ENCODE measurements around the gene BACH2. TPM values are rescaled to one million over a fixed set of nuclear protein-coding genes. Genes with fewer than 3 reads are reported as not detected.

The BACH2 gene
- total RNA-seq, 1 donor from 2014 or later = 7.7 TPM

GRCh38 chr6:90203672-90204071 is 93.0 kb downstream of the BACH2 start:
- no peak for DNase-seq (ENCODE audit: low spot score in 2 of 2)
- Histone ChIP-seq H3K27me3 (no peaks in the 10 kb centered on the region), H3K9me3 (no peaks in the 10 kb centered on the region), H3K27ac (no peak overlapping the region), H3K4me3 (no peak overlapping the region), H3K4me1 (no peaks in the 10 kb centered on the region), H3K36me3 (no peaks in the 10 kb centered on the region)
- intact Hi-C loops (cut with DNase I) = no loop called here
- TF ChIP-seq CTCF (IDR thresholded peaks at IDR 0.05) = no peak

- TF ChIP-seq CTCF (IDR thresholded peaks at IDR 0.05) = no peak
- intact Hi-C loops (cut with DNase I) = no loop called here
- Histone ChIP-seq H3K27me3 (no peaks in the 10 kb centered on the region), H3K27ac (no peak overlapping the region), H3K4me1 (no peaks in the 10 kb centered on the region), H3K36me3 (no peaks in the 10 kb centered on the region), H3K4me3 (no peak overlapping the region), H3K9me3 (no peaks in the 10 kb centered on the region)
- no peak for DNase-seq (ENCODE audit: low spot score in 2 of 2)
Observed at GRCh38 chr6:90202156-90202555, 94.5 kb downstream of the BACH2 start.

- H3K4me1 ChIP-seq = no peaks in the 10 kb centered on the region
- H3K27me3 ChIP-seq = no peaks in the 10 kb centered on the region
- H3K9me3 ChIP-seq = no peaks in the 10 kb centered on the region
- TF ChIP-seq CTCF (IDR thresholded peaks at IDR 0.05) = no peak
- intact Hi-C loops (cut with DNase I) = no loop called here
- no peak for DNase-seq (ENCODE audit: low spot score in 2 of 2)
- H3K27ac ChIP-seq = no peak overlapping the region
- no peak overlapping the region for H3K4me3 ChIP-seq
- H3K36me3 ChIP-seq = no peaks in the 10 kb centered on the region
Observed at GRCh38 chr6:90199900-90200299, 96.7 kb downstream of the BACH2 start.

GRCh38 chr6:90198758-90199425 is 97.8 kb downstream of the BACH2 start:
- no peak overlapping the region for H3K27ac ChIP-seq
- H3K27me3 ChIP-seq = no peaks in the 10 kb centered on the region
- no peak for DNase-seq (ENCODE audit: low spot score in 2 of 2)
- no peaks in the 10 kb centered on the region for H3K9me3 ChIP-seq
- peaks cover 0 to 8% of the 10 kb centered on the region in 2 donors for H3K4me1 ChIP-seq
- H3K36me3 ChIP-seq = no peaks in the 10 kb centered on the region
- no peak for TF ChIP-seq CTCF (IDR thresholded peaks at IDR 0.05)
- intact Hi-C loops (cut with DNase I) = no loop called here
- H3K4me3 ChIP-seq = no peak overlapping the region

GRCh38 chr6:90197854-90198496 is 98.7 kb downstream of the BACH2 start:
- H3K9me3 ChIP-seq = no peaks in the 10 kb centered on the region
- DNase-seq (ENCODE audit: low spot score in 2 of 2) = no peak
- peaks cover 0 to 9% of the 10 kb centered on the region in 2 donors for H3K4me1 ChIP-seq
- TF ChIP-seq CTCF (IDR thresholded peaks at IDR 0.05) = no peak
- no peaks in the 10 kb centered on the region for H3K36me3 ChIP-seq
- H3K27ac ChIP-seq = peak overlapping the region in 1 of 2 donors; percentile 14
- intact Hi-C loops (cut with DNase I) = no loop called here
- H3K27me3 ChIP-seq = no peaks in the 10 kb centered on the region
- no peak overlapping the region for H3K4me3 ChIP-seq

All from ascending aorta (tissue), 2 donors.